Astrocyte (in vitro differentiated cells and primary cell): ENCODE measurements around the gene ASB3. TPM values are rescaled to one million over a fixed set of nuclear protein-coding genes. Genes with fewer than 3 reads are reported as not detected.
"Not testable (repeated sequence)": the region's sequence is repeated elsewhere in the genome, so short reads cannot be mapped to it uniquely, and the experiment has no call there.

ENCODE experiments used
- DNase-seq: peaks from one replicate; pipeline ENCODE4 v3.0.0-alpha.2; 2010; ENCODE audit warnings: low read depth
- FAIRE-seq: peaks from 2 replicates; lab custom pipeline; 2011; peaks lifted over from hg19 to GRCh38; lab: Jason Lieb, UNC
- H2AFZ ChIP-seq: 2 replicates; pipeline ENCODE4 v1.6.0; 2012; ENCODE audit warnings: low read depth, low read length, inconsistent platforms
- H3K27ac ChIP-seq: 2 replicates; pipeline ENCODE4 v1.5.1; 2011; ENCODE audit warnings: low read depth, low read length, inconsistent platforms
- H3K27me3 ChIP-seq: 2 replicates; pipeline ENCODE4 v1.6.0; 2011; ENCODE audit warnings: low read length, inconsistent platforms; ENCODE audit not compliant: insufficient read depth
- H3K36me3 ChIP-seq: 2 replicates; pipeline ENCODE4 v1.5.1; 2011; ENCODE audit warnings: low read length, inconsistent platforms; ENCODE audit not compliant: insufficient read depth
- H3K4me1 ChIP-seq: 2 replicates; pipeline ENCODE4 v1.5.1; 2011; ENCODE audit warnings: low read length, inconsistent platforms; ENCODE audit not compliant: insufficient read depth
- H3K4me2 ChIP-seq: 2 replicates; pipeline ENCODE4 v1.6.0; 2012; ENCODE audit warnings: low read length, inconsistent platforms
- H3K4me3 ChIP-seq: 2 replicates; pipeline ENCODE4 v1.5.1; 2011; ENCODE audit warnings: low read depth, mild to moderate bottlenecking, low read length, inconsistent platforms; ENCODE audit not compliant: insufficient read depth
- H3K79me2 ChIP-seq: 2 replicates; pipeline ENCODE4 v1.6.0; 2012; ENCODE audit warnings: mild to moderate bottlenecking, low read length, inconsistent platforms; ENCODE audit not compliant: insufficient read depth
- H3K9ac ChIP-seq: 2 replicates; pipeline ENCODE4 v1.6.0; 2012; ENCODE audit warnings: mild to moderate bottlenecking, low read length, inconsistent platforms
- H3K9me3 ChIP-seq: 2 replicates; pipeline ENCODE4 v1.5.1; 2012; ENCODE audit warnings: low read depth, mild to moderate bottlenecking, low read length, inconsistent platforms; ENCODE audit not compliant: insufficient read depth
- H4K20me1 ChIP-seq: 2 replicates; pipeline ENCODE4 v1.6.0; 2012; ENCODE audit warnings: low read length, inconsistent platforms; ENCODE audit not compliant: insufficient read depth
- H3K27ac Mint-ChIP-seq: one replicate; pipeline ENCODE4 v1.8.0; 2021; ENCODE audit warnings: mild to moderate bottlenecking, mixed read lengths; ENCODE audit not compliant: unreplicated experiment
- H3K27me3 Mint-ChIP-seq: one replicate; pipeline ENCODE4 v1.8.0; 2021; ENCODE audit warnings: low read depth, mixed read lengths; ENCODE audit not compliant: unreplicated experiment
- H3K36me3 Mint-ChIP-seq: one replicate; pipeline ENCODE4 v1.8.0; 2021; ENCODE audit warnings: low read depth, mixed read lengths; ENCODE audit not compliant: unreplicated experiment
- H3K4me1 Mint-ChIP-seq: one replicate; pipeline ENCODE4 v1.8.0; 2021; ENCODE audit warnings: low read depth, mixed read lengths; ENCODE audit not compliant: unreplicated experiment
- H3K4me3 Mint-ChIP-seq: one replicate; pipeline ENCODE4 v1.8.0; 2021; ENCODE audit warnings: mild to moderate bottlenecking, moderate library complexity, mixed read lengths; ENCODE audit not compliant: unreplicated experiment
- H3K9me3 Mint-ChIP-seq: one replicate; pipeline ENCODE4 v1.8.0; 2021; ENCODE audit warnings: mild to moderate bottlenecking, mixed read lengths; ENCODE audit not compliant: unreplicated experiment
- EZH2 ChIP-seq: IDR thresholded peaks from 2 replicates; pipeline ENCODE4 v1.6.1; 2012; ENCODE audit warnings: mild to moderate bottlenecking, low read length, inconsistent platforms; ENCODE audit not compliant: insufficient read depth
- total RNA-seq: library from RNA; stranded (reverse); gene quantifications from 2 replicates; pipeline ENCODE4 v1.2.1, GENCODE V29; 2021
- TF ChIP-seq, protein P1 (sequence below): IDR thresholded peaks from 2 replicates; pipeline ENCODE4 v1.5.1; 2011; ENCODE audit warnings: low read depth, mild to moderate bottlenecking, inconsistent platforms, low read length, moderate library complexity; ENCODE audit not compliant: insufficient read depth

The ASB3 gene
- total RNA-seq, 1 donor from 2014 or later, result 26.4 TPM

DNA sequence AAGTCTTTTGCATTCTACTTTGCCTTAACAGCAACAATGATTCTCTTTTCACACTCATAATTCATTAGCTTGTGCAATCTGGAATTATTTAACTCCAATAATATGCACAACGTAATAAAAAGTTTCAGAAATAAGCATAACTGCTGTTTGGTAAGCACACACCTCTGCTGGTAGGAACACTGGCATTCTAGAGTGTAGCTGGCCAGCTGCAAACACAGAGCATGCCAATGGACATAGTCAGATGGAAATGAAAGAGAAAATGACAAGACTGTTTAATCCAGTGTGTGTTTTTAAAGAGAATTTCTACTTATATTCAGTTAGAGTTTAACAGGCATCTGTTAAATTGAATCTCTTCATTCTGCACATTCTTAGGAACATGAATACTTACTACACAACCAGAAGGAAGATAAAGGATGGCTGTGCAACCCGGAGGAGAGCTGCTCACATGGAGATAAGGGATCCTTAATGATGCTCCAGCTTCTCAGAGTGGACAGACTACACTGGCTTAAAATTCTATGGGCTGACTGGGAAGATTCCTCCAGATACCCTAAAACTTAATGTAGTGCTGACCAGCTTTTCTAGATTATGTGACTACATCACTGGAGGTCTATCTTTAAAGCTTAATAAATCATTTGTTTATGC is 113.8 kb downstream of the ASB3 start:
- DNase-seq, result peak; percentile 30
- TF ChIP-seq EZH2, result no peak
- TF ChIP-seq, protein P1, sequence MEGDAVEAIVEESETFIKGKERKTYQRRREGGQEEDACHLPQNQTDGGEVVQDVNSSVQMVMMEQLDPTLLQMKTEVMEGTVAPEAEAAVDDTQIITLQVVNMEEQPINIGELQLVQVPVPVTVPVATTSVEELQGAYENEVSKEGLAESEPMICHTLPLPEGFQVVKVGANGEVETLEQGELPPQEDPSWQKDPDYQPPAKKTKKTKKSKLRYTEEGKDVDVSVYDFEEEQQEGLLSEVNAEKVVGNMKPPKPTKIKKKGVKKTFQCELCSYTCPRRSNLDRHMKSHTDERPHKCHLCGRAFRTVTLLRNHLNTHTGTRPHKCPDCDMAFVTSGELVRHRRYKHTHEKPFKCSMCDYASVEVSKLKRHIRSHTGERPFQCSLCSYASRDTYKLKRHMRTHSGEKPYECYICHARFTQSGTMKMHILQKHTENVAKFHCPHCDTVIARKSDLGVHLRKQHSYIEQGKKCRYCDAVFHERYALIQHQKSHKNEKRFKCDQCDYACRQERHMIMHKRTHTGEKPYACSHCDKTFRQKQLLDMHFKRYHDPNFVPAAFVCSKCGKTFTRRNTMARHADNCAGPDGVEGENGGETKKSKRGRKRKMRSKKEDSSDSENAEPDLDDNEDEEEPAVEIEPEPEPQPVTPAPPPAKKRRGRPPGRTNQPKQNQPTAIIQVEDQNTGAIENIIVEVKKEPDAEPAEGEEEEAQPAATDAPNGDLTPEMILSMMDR, result no peak
- Mint-ChIP-seq H3K36me3 (no peaks in the 10 kb centered on the region), H3K27me3 (no peaks in the 10 kb centered on the region), H3K4me1 (peaks cover 9% of the 10 kb centered on the region), H3K27ac (no peak overlapping the region), H3K9me3 (no peaks in the 10 kb centered on the region), H3K4me3 (no peak overlapping the region)
- Histone ChIP-seq H3K4me1 (peaks cover 5% of the 10 kb centered on the region), H3K4me2 (no peak overlapping the region), H3K9me3 (no peaks in the 10 kb centered on the region), H3K4me3 (no peak overlapping the region), H3K27ac (no peak overlapping the region), H3K9ac (no peak overlapping the region), H3K79me2 (no peaks in the 10 kb centered on the region), H3K27me3 (no peaks in the 10 kb centered on the region), H3K36me3 (no peaks in the 10 kb centered on the region), H2AFZ (no peak overlapping the region), H4K20me1 (no peaks in the 10 kb centered on the region)
- FAIRE-seq, result no peak

DNA sequence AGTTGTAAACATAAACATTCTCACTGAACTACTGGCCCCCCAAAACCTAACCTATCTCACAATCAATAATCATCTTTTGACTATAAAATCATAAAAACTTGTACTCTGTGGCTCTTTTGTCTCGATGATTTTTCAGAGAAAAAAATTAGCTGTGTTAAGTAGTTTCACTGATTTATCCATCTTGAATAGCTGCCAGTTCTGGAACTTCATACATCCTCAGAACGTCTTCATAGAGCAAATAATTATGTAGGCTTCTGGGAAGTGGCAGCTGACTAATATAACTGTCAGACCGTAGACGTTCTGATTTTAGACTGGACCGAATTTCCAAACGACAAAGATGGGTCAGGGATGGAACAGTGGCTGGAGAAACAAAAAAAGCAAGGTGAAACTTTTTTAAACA is 116.4 kb downstream of the ASB3 start:
- Histone ChIP-seq H3K4me3 (no peak overlapping the region), H3K9ac (no peak overlapping the region), H2AFZ (no peak overlapping the region), H3K9me3 (no peaks in the 10 kb centered on the region), H3K79me2 (no peaks in the 10 kb centered on the region), H4K20me1 (no peaks in the 10 kb centered on the region), H3K4me1 (peaks cover 5% of the 10 kb centered on the region), H3K27ac (no peak overlapping the region), H3K36me3 (no peaks in the 10 kb centered on the region), H3K27me3 (no peaks in the 10 kb centered on the region), H3K4me2 (no peak overlapping the region)
- FAIRE-seq (no peak), DNase-seq (no peak)
- Mint-ChIP-seq H3K4me1 (peaks cover 9% of the 10 kb centered on the region), H3K27me3 (no peaks in the 10 kb centered on the region), H3K36me3 (peaks cover 2% of the 10 kb centered on the region), H3K4me3 (no peak overlapping the region), H3K9me3 (peaks cover 6% of the 10 kb centered on the region), H3K27ac (no peak overlapping the region)
- TF ChIP-seq EZH2, result no peak
- TF ChIP-seq, protein P1, result no peak

DNA sequence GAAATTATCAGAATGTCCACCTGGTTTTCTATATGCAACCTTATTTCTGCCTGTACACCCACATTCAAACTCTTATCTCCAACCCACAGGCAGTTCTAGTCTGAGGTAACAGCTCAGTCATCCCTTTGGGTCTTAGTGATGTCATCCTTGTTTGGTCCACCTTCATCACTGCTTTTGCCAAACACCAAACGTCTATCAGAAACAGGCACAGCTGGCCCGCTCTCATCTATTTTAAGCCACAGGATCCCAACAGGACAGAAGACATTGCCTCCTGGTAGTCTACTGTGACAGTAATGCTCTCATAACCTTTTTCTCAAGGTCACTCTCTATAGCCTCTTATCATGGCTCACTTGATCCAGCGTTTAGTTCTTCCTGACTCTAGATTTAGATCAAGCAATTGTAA is 118.1 kb downstream of the ASB3 start:
- Histone ChIP-seq H3K9ac (no peak overlapping the region), H3K36me3 (no peaks in the 10 kb centered on the region), H3K27me3 (no peaks in the 10 kb centered on the region), H3K9me3 (no peaks in the 10 kb centered on the region), H2AFZ (no peak overlapping the region), H3K4me1 (peaks cover 5% of the 10 kb centered on the region), H3K4me2 (no peak overlapping the region), H3K79me2 (no peaks in the 10 kb centered on the region), H3K4me3 (no peak overlapping the region), H3K27ac (no peak overlapping the region), H4K20me1 (no peaks in the 10 kb centered on the region)
- peak; percentile 41 for FAIRE-seq
- peaks cover 9% of the 10 kb centered on the region for H3K4me1 Mint-ChIP-seq
- H3K36me3 Mint-ChIP-seq, result peaks cover 2% of the 10 kb centered on the region
- TF ChIP-seq EZH2, result no peak
- TF ChIP-seq, protein P1, result no peak
- H3K27ac Mint-ChIP-seq, result no peak overlapping the region
- peak; percentile 17 for DNase-seq
- no peak overlapping the region for H3K4me3 Mint-ChIP-seq
- H3K27me3 Mint-ChIP-seq, result no peaks in the 10 kb centered on the region
- peaks cover 6% of the 10 kb centered on the region for H3K9me3 Mint-ChIP-seq

DNA sequence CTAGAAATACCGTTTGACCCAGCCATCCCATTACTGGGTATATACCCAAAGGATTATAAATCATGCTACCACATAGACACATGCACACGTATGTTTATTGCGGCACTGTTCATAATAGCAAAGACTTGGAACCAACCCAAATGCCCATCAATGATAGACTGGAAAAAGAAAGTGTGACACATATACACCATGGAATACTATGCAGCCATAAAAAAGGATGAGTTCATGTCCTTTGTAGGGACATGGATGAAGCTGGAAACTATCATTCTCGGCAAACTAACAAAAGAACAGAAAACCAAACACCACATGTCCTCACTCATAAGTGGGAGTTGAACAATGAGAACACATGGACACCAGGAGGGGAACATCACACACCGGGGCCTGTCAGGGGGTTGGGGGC is 119.6 kb downstream of the ASB3 start:
- H3K4me3 ChIP-seq, H3K36me3 ChIP-seq, H3K9ac ChIP-seq, H3K27ac ChIP-seq, H3K36me3 Mint-ChIP-seq, H3K4me3 Mint-ChIP-seq, DNase-seq, H3K27ac Mint-ChIP-seq, H3K4me2 ChIP-seq, H3K27me3 ChIP-seq, H3K9me3 Mint-ChIP-seq, FAIRE-seq, H3K4me1 Mint-ChIP-seq, H3K79me2 ChIP-seq, H3K4me1 ChIP-seq, H2AFZ ChIP-seq, H3K9me3 ChIP-seq, H4K20me1 ChIP-seq, H3K27me3 Mint-ChIP-seq: not testable (repeated sequence)
